Measurements from ENCODE around the gene LHFPL3.

- TF ChIP-seq CTCF (IDR thresholded peaks at IDR 0.05), result no peak
- no peak for TF ChIP-seq ZFX (IDR thresholded peaks at IDR 0.05; ENCODE audit: borderline replicate concordance)
Measured at GRCh38 chr7:104820836-104821535, 492.6 kb downstream of the LHFPL3 start.
